ENCODE data around the gene APOA5. TPM values are rescaled to one million over a fixed set of nuclear protein-coding genes. Genes with fewer than 3 reads are reported as not detected.

The APOA5 gene
- total and polyA plus RNA-seq, 5 experiments from 2014 or later, result not detected

GRCh38 chr11:116790167-116791001 lies 1.3 kb downstream of the APOA5 start:
- Mint-ChIP-seq H3K9me3 (peaks cover 0 to 2% (median 0%) of the 10 kb centered on the region in 9 donors), H3K4me3 (peak overlapping the region in 4 of 10 donors; percentile 4 to 73 (median 44)), H3K27ac (peak overlapping the region in 3 of 10 donors; percentile 65 to 88 (median 83)), H3K4me1 (peaks cover 20 to 42% (median 33%) of the 10 kb centered on the region in 4 donors), H3K27me3 (peaks cover 0 to 5% (median 0%) of the 10 kb centered on the region in 5 donors), H3K36me3 (peaks cover 0 to 18% (median 0%) of the 10 kb centered on the region in 3 donors)
- ATAC-seq, result no peak
- POLR2A ChIA-PET, result interaction anchor here (1.7 to 3.5 kb wide), 4 partner anchors 17 to 308 kb away, joined by 7 to 29 read pairs (median 12); partner anchors contain the start of genes APOA1, BUD13 and SIK3
- DNase-seq, result no peak

GRCh38 chr11:116788975-116789374 lies 2.7 kb downstream of the APOA5 start:
- DNase-seq (no peak), ATAC-seq (no peak)
- H3K27me3 Mint-ChIP-seq, result peaks cover 0 to 5% (median 0%) of the 10 kb centered on the region in 5 donors
- peak overlapping the region in 9 of 10 donors; percentile 53 to 99 (median 95) for H3K4me3 Mint-ChIP-seq
- H3K9me3 Mint-ChIP-seq, result peaks cover 0 to 2% (median 0%) of the 10 kb centered on the region in 9 donors
- peaks cover 20 to 51% (median 41%) of the 10 kb centered on the region in 4 donors for H3K4me1 Mint-ChIP-seq
- POLR2A ChIA-PET, result interaction anchor here (0.6 to 4.0 kb wide), 5 partner anchors 11 to 441 kb away, joined by 3 to 66 read pairs (median 8); partner anchors contain the start of genes APOA1 and BUD13
- peaks cover 0 to 32% (median 12%) of the 10 kb centered on the region in 3 donors for H3K36me3 Mint-ChIP-seq
- H3K27ac Mint-ChIP-seq, result peak overlapping the region in 9 of 10 donors; percentile 4 to 100 (median 97)

- Mint-ChIP-seq H3K27me3 (peaks cover 0 to 5% (median 0%) of the 10 kb centered on the region in 5 donors), H3K27ac (peak overlapping the region; percentile 86 to 100 (median 98)), H3K4me1 (peaks cover 20 to 51% (median 41%) of the 10 kb centered on the region in 4 donors), H3K36me3 (peaks cover 0 to 35% (median 13%) of the 10 kb centered on the region in 3 donors), H3K4me3 (peak overlapping the region; percentile 75 to 99 (median 97)), H3K9me3 (peaks cover 0 to 2% (median 0%) of the 10 kb centered on the region in 9 donors)
- POLR2A ChIA-PET, result interaction anchor here (1.5 to 4.0 kb wide), 6 partner anchors 15 to 442 kb away, joined by 5 to 66 read pairs (median 11); partner anchors contain the start of genes BUD13, SIDT2 and SIK3
- ATAC-seq, result no peak
- no peak for DNase-seq
Observed at GRCh38 chr11:116788534-116788933, 3.1 kb downstream of the APOA5 start.

- ATAC-seq, result peak; percentile 84 to 87
- H3K9me3 Mint-ChIP-seq, result peaks cover 0 to 2% (median 0%) of the 10 kb centered on the region in 9 donors
- peaks cover 0 to 41% (median 14%) of the 10 kb centered on the region in 3 donors for H3K36me3 Mint-ChIP-seq
- peak within 1 kb of the TSS; percentile 75 to 99 (median 97) for H3K4me3 Mint-ChIP-seq
- peak; percentile 71 to 91 (median 84) for DNase-seq
- H3K4me1 Mint-ChIP-seq, result peaks cover 20 to 56% (median 44%) of the 10 kb centered on the region in 4 donors
- H3K27me3 Mint-ChIP-seq, result peaks cover 0 to 5% (median 0%) of the 10 kb centered on the region in 5 donors
- peak within 1 kb of the TSS; percentile 86 to 100 (median 98) for H3K27ac Mint-ChIP-seq
- POLR2A ChIA-PET, result interaction anchor here (0.6 to 4.0 kb wide), 8 partner anchors 14 to 442 kb away, joined by 4 to 66 read pairs (median 8); partner anchors contain the start of genes APOA4, BUD13, SIDT2 and SIK3
Observed at GRCh38 chr11:116787786-116788486, 3.7 kb downstream of the APOA5 start, which contains the start of gene ZPR1. TSS of gene ZPR1 (minus strand) at chr11:116788023. CDS start at chr11:116787990, 33 bp downstream.

GRCh38 chr11:116787436-116787785 lies 4.3 kb downstream of the APOA5 start:
- peak overlapping the region; percentile 75 to 99 (median 97) for H3K4me3 Mint-ChIP-seq
- peaks cover 0 to 5% (median 0%) of the 10 kb centered on the region in 5 donors for H3K27me3 Mint-ChIP-seq
- DNase-seq (peak in 2 of 10 donors; percentile 2 to 14), ATAC-seq (peak; percentile 5 to 21)
- peaks cover 0 to 2% (median 0%) of the 10 kb centered on the region in 9 donors for H3K9me3 Mint-ChIP-seq
- POLR2A ChIA-PET, result interaction anchor here (0.6 to 4.0 kb wide), 8 partner anchors 14 to 443 kb away, joined by 4 to 66 read pairs (median 8); partner anchors contain the start of genes APOA4, BUD13, SIDT2 and SIK3
- H3K36me3 Mint-ChIP-seq, result peaks cover 0 to 46% (median 14%) of the 10 kb centered on the region in 3 donors
- peaks cover 20 to 56% (median 45%) of the 10 kb centered on the region in 4 donors for H3K4me1 Mint-ChIP-seq
- peak overlapping the region; percentile 83 to 100 (median 94) for H3K27ac Mint-ChIP-seq

- no peak for DNase-seq
- H3K9me3 Mint-ChIP-seq, result peaks cover 0 to 2% (median 0%) of the 10 kb centered on the region in 9 donors
- peaks cover 0 to 51% (median 18%) of the 10 kb centered on the region in 3 donors for H3K36me3 Mint-ChIP-seq
- H3K4me3 Mint-ChIP-seq, result peak overlapping the region; percentile 75 to 99 (median 97)
- peak overlapping the region; percentile 75 to 100 (median 94) for H3K27ac Mint-ChIP-seq
- ATAC-seq, result no peak
- POLR2A ChIA-PET, result interaction anchor here (0.9 to 4.0 kb wide), 7 partner anchors 13 to 392 kb away, joined by 3 to 66 read pairs (median 8); partner anchors contain the start of genes APOA4, BUD13, SIDT2 and SIK3
- H3K27me3 Mint-ChIP-seq, result peaks cover 0 to 5% (median 0%) of the 10 kb centered on the region in 5 donors
- H3K4me1 Mint-ChIP-seq, result peaks cover 19 to 56% (median 47%) of the 10 kb centered on the region in 4 donors
Observed at GRCh38 chr11:116786966-116787365, 4.7 kb downstream of the APOA5 start.

GRCh38 chr11:116786326-116786725 lies 5.4 kb downstream of the APOA5 start:
- peaks cover 21 to 56% (median 48%) of the 10 kb centered on the region in 4 donors for H3K4me1 Mint-ChIP-seq

GRCh38 chr11:116782728-116783127 lies 9.0 kb downstream of the APOA5 start:
- Mint-ChIP-seq H3K4me1 (peaks cover 11 to 47% (median 36%) of the 10 kb centered on the region in 4 donors), H3K27me3 (no peaks in the 10 kb centered on the region), H3K27ac (peak overlapping the region in 4 of 10 donors; percentile 13 to 51 (median 42)), H3K36me3 (peaks cover 0 to 89% (median 29%) of the 10 kb centered on the region in 3 donors), H3K4me3 (no peak overlapping the region), H3K9me3 (no peaks in the 10 kb centered on the region)
- ATAC-seq (no peak), DNase-seq (no peak)
- POLR2A ChIA-PET, result interaction anchor here (0.6 kb wide), 1 partner anchor 323 kb away, joined by 3 read pairs; no protein-coding TSS in a partner anchor

More at GRCh38 chr11:116786326-116786725, 5.4 kb downstream of the APOA5 start:
- Mint-ChIP-seq H3K9me3 (peaks cover 0 to 2% (median 0%) of the 10 kb centered on the region in 9 donors), H3K4me3 (peak overlapping the region; percentile 75 to 99 (median 97)), H3K36me3 (peaks cover 0 to 57% (median 18%) of the 10 kb centered on the region in 3 donors), H3K27ac (peak overlapping the region in 8 of 10 donors; percentile 17 to 100 (median 87)), H3K27me3 (peaks cover 0 to 5% (median 0%) of the 10 kb centered on the region in 5 donors)
- POLR2A ChIA-PET, result interaction anchor here (0.9 to 4.0 kb wide), 5 partner anchors 12 to 68 kb away, joined by 3 to 66 read pairs (median 14); partner anchors contain the start of genes APOA4 and BUD13
- no peak for ATAC-seq
- DNase-seq, result no peak

GRCh38 chr11:116778556-116778955 lies 13.1 kb downstream of the APOA5 start:
- H3K4me1 Mint-ChIP-seq, result peaks cover 15 to 32% (median 18%) of the 10 kb centered on the region in 4 donors
- H3K27ac Mint-ChIP-seq, result no peak overlapping the region
- POLR2A ChIA-PET, result no interaction called here
- no peaks in the 10 kb centered on the region for H3K27me3 Mint-ChIP-seq
- no peak for DNase-seq
- ATAC-seq, result no peak
- peaks cover 0 to 76% (median 17%) of the 10 kb centered on the region in 3 donors for H3K36me3 Mint-ChIP-seq
- no peaks in the 10 kb centered on the region for H3K9me3 Mint-ChIP-seq
- H3K4me3 Mint-ChIP-seq, result no peak overlapping the region

- ATAC-seq (no peak), DNase-seq (no peak)
- no peak overlapping the region for H3K4me3 Mint-ChIP-seq
- no peaks in the 10 kb centered on the region for H3K9me3 Mint-ChIP-seq
- H3K27me3 Mint-ChIP-seq, result no peaks in the 10 kb centered on the region
- POLR2A ChIA-PET, result interaction anchor here (6.0 kb wide), 1 partner anchor 10 kb away, joined by 66 read pairs; the partner anchor contains the start of gene ZPR1
- peak overlapping the region in 5 of 10 donors; percentile 0 to 63 (median 36) for H3K27ac Mint-ChIP-seq
- H3K36me3 Mint-ChIP-seq, result peaks cover 0 to 61% (median 12%) of the 10 kb centered on the region in 3 donors
- peaks cover 18 to 27% (median 24%) of the 10 kb centered on the region in 4 donors for H3K4me1 Mint-ChIP-seq
Observed at GRCh38 chr11:116777056-116777455, 14.6 kb downstream of the APOA5 start.

GRCh38 chr11:116776522-116776984 lies 15.1 kb downstream of the APOA5 start:
- POLR2A ChIA-PET, result interaction anchor here (6.0 kb wide), 1 partner anchor 11 kb away, joined by 66 read pairs; the partner anchor contains the start of gene ZPR1
- Mint-ChIP-seq H3K27me3 (no peaks in the 10 kb centered on the region), H3K9me3 (no peaks in the 10 kb centered on the region), H3K4me1 (peaks cover 18 to 31% (median 29%) of the 10 kb centered on the region in 4 donors), H3K36me3 (peaks cover 0 to 56% (median 11%) of the 10 kb centered on the region in 3 donors), H3K4me3 (no peak overlapping the region), H3K27ac (peak overlapping the region in 3 of 10 donors; percentile 27 to 60 (median 38))
- no peak for ATAC-seq
- no peak for DNase-seq

All from naive thymus-derived CD8-positive, alpha-beta T cell (primary cell).